NCI-H1694 (cell line): ENCODE data around the gene MORN4.
"Not testable (repeated sequence)": the region's sequence is repeated elsewhere in the genome, so short reads cannot be mapped to it uniquely, and the experiment has no call there.

Experiments used
- DNase-seq: peaks from one replicate; lab custom pipeline; 2025; lab: John Stamatoyannopoulos, UW

The MORN4 gene

DNA sequence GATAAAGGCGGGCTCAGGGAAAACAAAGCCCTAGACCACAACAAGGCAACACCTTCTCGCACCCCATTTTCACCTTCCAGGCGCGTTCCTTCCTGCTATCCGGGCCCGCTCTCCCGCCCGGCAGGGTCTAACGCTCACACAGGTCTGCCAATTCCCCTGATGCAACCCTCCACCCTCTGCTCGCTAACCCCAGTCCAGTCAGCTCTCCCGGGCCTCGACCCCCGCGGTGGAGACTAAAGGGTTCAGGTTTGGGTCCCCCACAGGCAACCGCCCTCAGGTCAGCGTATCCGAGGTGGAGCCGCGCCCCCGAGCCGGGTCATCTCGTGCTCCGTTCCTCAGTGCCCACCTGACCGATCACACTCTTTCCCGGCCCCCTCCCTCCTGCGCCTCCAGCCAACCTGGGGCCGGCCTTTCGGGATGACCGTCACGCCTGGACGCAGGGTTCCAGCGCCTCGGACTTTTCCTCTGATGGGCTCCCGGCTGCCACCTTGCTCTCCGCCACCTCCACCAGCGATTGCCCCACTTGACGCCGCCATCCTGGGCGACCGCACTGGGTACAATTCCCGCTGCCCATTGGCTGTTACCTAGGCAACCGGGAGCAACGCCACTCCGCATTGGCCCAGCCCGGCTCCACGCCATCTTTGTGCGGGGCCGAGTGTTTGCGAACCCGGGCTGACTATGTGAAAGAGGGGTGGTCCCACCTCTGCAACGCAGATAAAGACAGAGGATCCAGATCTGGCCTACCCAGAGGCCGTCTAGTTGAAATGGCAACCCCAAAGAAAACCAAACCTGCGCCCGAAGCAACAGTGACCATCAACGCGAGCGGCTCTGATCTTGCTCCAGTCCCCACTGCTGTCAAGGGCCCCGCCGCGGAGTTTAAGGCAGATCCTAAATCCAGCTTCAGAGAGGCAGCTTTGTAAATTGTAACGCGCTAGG lies at the start of gene MORN4:
MORN4 (minus strand) TSS at position 552 of the 936 bp plus-strand sequence. CDS start 13,847 bp downstream, outside the sequence.
- DNase-seq, result peak; percentile 38

DNA sequence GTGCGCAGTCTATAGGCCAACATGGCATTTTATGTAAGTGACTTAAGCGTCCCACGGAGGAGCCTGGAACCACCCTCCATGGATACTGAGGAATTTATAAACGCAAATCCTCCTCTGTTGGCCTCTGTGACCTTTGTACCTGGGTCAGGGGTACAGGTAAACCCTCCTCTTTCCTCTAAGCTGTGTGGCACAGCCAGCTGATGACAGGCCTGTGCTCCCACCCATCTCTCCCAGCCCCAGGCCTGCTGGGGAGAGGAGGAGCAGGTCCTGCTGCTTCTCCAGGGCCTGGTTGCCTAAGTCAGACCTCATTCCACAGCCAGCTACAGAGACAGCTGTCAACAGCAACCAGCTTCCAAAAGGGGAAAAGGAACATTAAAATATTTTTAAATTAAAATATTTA lies 48.7 kb upstream of the MORN4 start:
- DNase-seq, result no peak

DNA sequence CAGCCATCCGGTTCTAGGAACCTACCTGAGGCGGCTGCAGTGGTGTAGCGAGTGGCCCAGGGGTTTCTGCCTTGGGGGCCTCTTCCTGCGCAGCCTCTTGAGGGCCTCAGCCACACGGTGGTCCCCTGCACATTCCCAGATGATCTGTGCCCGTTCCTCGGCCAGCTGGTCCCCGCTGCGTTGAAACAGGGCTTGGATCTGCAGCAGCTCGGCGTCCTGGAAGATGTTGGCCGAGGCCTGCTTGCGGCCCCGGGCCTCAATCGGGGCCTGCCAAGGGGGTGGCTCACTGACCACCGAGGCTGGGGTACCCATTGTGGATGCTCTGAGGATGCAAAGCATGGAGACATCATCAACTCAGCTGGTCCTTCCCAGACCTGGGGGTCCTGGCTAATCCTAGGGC lies 46.3 kb upstream of the MORN4 start:
- DNase-seq, result no peak

DNA sequence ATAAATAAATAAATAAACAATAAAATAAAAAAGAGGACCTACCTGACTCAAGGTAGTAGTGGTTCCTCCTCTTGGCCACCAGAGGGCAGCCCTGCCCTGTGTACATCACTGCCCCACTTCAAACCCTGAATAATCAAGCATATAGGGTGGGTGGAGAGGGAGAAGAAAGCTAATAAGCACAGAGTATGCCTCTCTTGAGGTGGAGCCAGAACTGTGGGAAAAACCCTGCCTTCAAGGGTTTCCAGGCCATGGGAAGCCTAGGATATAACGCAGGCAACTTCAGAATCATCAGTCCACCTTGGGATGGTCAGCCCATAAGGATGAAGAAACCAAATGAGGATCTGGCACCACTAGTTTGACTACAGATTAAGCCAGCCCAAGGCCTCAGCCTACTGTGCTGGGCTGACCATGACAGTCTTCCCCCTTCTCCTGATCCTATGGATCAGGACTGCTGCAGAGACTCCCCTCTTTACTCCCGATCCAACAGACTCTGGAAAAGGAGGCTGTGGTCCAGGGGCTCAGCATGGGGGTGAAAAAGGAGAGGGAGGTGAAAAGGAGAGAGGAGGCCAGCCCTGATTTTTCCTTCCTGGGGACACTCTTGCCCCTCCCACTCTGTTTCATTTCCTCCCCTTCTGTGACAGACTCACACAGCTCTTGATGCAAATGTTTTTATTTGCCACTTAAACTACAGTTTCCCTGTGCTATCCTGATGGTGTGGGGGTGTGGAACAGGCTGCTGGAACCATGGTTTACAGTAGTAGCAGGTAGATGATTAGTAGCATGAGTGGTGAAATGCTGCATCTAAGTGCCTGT lies 43.7 kb upstream of the MORN4 start:
- peak; percentile 38 for DNase-seq

DNA sequence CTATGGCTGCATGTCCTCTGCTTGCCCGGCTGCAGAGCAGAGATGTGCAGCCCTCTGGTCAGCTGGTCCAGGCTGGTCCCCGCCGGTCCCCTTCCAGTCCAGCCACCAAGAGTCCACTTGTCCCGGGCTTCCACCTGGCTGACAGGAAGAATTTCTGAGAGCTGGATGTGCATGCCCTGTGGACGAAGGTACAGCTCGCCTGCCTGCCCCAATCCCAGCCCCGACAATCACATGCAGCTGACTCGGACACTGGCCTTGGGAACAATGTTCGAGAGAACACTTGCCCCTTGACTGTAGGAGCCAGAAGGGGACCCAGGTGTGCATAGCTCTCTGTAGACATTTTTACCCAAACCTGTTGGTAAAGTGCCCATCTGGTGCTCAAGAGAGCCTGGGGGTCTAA lies 41.9 kb upstream of the MORN4 start:
- no peak for DNase-seq

DNA sequence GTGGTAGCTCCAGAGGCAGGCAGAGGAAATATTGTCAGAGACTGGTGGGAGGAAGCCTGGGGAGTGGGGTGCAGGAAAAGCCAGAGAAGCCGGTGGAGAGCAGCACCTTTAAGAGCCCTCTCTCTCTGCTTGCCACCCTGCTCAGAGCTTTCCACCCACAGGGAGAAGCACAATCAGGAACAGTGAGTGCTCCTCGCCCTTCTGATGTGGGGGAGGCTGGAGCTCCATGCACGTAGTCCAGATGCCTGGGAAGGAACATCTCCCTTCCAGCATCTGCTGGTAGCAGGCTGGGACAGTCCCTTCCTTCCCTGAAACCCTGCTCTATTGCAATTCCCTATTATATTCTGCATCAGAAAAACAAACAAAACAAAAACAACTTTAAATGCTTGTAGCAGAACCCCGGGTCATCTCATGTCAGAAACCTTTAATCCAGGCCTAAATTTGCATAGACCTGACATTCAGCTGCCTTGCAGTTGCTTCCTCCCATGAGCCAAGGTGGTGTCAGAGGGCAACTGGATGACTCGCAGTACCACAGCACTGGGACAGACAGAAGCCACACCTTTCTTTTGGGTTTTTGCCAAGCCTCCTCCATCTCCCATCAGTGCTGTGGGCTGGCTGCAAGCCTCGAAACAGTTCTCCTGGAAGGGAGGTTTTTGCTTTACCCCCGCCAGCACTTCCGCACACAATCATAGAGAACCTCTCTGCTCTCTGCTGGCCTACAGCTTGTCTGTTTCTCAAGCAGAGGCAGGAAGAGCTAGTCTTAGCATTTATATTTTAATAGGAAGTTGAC lies 40.6 kb upstream of the MORN4 start:
- DNase-seq, result no peak

DNA sequence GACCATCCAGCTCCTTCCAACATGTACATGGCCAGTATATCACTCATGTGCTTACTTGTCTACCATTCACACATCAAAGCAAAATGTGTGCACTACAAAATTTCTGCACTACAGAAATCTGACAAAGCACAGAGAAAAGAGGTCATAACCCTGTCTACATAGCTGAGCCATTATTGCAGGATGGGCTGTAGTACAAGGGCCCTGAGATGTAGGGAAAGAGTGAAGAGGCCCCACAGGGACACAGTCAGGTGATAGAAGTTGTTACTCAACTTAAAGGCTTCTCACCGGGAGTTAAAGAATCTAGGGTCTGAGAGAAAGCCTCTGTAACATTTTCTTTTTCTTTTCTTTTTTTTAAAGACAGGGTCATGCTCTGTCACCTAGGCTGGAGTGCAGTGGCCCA lies 36.3 kb upstream of the MORN4 start:
- DNase-seq, result no peak

DNA sequence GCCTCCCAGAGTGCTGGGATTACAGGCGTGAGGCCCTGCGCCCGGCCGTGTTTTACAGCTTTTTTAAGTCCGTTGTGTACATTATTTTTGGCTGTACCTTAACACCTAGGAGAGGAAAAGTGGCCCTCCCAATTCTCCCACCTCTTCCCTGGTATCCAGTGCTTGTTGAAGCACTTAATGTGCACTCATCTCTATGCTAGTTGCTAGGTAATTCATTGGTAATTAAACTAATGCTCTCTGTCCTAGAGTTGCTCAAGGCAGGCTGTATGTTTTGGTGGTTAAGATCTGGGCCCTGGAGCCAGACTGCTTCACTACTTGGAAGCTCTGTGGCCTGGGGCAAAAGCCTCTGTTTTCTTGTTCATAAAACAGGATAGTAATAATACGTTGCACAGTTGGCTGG lies 34.2 kb upstream of the MORN4 start:
- DNase-seq, result no peak

DNA sequence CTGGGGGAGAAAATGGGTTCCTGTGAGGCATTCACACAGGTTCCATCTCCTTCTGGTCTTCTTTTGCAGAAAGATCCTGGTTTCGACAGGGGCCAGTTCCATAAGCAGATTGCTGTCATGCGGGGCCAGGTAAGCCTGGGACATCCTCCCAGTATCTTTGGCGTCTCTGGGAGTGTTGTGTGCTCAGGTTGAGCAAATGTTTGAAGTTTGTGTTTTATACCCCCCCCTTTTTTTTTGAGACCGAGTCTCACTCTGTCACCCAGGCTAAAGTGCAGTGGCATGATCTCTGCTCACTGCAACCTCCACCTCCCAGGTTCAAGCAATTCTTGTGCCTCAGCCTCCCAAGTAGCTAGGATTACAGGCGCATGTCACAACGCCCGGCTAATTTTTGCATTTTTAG lies 33.7 kb upstream of the MORN4 start:
- no peak for DNase-seq

DNA sequence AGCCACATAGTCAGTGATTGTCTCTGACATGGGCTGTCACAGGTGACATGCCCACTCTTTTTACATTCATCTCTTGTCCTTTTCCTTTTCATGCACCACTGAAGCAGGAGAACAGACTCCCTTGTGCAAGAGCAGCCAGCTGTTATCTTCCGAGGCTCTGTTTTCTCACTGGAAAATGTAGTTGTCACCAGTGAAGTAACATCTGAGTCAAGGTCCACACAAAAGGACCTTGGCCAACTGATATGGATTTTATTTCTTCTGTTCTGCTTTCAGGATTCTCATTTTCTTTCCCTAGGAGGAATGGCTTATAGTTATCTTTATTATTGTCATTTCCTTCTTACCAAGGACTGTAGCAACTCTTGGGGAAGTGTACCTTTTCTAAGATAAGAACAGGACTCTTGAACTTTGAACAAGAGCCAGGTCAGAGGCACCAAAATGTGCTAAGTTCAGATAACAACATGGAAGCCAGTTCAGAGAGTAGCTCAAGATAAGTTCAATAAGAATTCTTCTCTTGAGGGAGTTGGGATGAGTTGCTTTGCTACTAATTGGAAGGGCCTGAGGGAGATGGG lies 31.1 kb upstream of the MORN4 start:
- DNase-seq, result no peak

DNA sequence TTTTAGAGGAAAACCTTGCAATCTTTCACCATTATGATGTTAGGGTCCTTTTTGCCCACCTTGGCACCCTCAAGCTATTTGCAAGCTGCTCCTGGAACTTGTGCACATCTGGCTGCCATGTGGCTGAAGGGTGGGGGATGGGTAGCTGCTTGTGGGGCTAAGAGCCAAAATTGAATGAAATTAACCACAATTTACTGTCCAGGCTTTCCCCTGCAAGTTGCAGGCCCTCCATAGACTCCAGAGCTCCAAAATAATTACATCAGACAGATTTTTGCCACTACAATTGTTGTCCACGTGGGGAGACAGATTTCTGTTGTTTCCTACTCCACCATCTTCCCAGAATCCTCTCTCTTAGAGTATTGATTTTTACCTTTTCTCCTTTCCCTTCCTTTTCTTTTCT lies 26.3 kb upstream of the MORN4 start:
- DNase-seq, result no peak

DNA sequence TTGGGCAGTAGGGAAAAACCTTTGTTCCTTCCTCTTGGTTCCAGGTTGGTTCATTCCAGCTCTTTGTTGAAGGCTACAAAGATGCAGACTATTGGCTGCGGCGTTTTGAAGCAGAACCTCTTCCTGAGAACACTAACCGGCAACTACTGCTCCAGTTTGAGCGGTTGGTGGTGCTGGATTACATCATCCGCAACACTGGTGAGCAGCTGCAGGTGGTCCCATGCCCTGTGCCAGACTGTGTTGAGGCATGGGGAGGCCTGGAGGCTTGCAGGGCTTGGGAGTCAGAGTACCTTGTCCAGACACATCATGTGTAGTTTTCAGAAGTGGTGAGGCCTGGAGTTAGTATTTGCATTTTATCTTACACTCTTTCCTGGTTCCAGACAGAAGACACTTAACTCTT lies 23.5 kb upstream of the MORN4 start:
- no peak for DNase-seq

DNA sequence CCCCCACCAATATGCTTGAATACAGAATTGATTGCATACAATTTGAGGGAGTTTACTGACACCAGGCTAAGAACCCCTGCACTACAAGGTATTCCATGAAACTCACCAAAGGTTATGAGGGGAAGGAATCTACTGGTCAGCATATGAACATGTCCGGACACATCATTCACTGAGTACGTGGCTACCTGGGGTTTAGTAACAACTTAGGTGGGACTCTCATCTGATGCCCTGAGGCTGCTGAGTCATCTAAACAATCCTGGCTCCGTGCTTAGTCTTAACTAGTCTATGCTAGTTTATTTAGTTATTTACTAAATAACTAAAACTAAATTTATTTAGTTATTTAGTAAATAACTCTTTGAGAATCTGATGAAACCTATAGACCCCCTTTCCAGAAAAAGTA lies 18.5 kb upstream of the MORN4 start:
- DNase-seq, result no peak

DNA sequence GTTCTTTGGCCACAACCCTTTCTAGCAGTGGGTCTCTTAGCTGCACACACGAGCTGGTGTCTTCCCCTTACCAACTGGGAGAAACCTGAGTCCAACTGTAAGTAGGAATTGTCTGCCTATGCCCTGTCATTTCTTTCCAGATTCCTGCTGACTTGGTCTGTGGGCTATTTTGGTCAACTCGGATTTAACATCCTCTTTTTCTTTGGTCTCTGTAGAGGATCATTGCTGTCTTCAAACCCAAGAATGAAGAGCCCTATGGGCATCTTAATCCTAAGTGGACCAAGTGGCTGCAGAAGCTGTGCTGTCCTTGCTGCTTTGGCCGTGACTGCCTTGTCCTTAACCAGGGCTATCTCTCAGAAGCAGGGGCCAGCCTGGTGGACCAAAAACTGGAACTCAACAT lies 17.4 kb upstream of the MORN4 start:
- DNase-seq, result no peak

DNA sequence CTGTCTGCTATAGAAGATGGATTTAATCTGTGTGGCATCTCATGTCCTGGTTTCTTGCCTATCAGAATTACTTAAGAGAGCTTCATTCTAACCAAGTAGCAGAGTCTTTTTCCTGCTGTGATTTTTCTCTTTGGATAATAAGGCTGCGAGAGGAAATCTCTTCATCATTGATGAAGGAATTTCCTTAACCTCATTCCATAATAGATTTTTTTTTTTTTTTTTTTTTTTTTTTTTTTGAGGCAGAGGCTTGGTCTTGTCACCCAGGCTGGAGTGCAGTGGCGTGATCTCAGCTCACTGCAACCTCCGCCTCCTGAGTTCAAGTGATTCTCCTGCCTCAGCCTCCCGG lies 16.1 kb upstream of the MORN4 start:
- not testable (repeated sequence) for DNase-seq

DNA sequence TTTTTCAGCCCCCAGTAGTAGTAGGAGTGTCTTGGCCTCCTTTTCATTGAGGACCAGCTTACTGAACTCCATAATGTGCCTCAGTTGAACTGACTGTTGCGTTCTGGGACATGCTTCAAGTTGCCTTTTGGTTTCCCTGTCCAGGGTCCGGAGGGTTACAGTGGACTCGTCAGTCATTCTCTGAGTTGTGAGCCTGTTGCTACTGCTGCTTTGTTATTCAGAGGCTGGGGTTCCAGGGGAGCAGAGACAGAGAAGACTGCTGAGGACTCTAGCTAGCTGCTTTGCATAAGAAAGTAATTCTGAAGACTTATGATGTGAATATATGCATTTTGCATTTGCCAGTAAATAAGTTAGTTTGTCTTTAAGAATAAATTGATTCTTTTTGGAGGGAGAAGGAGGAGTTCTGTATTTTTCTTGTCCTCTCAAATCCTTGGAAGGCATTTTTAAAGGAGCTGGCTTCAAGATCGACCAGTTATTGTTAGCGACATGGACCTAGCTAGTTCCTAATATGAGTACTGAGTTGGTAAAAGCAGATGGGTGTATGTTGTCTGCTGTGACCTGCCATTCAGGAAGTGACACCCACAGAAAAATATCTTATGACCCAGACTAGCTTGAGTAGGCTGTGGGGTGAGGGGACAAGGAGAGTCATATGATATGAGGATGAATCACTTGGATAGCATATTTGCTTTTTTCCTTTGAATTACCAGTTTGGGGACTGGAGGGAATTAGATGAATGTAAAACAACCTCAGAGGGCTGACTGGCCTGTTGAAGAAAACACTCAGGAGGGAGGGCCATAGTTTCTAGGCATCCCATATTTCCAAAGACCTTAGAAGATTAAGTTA lies 15.5 kb upstream of the MORN4 start:
- DNase-seq, result no peak

DNA sequence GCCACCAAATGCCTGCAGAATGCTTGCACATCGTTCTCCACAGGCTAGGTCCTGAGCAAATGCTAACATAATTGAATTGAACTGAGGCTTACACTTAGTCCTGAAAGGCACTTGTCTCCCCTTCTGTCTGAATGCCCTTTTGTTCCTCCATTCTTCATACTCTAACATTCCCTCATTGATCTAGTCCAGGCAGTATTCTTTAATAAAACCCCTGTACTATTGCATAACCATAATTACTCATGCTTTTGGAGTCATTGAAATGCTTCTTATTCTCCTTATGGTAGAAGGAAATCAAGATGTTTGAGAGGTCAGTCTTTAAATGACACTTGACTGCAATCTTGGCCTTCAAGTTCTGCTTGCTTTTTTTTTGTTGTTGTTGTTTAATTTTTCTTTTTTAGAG lies 14.3 kb upstream of the MORN4 start:
- DNase-seq, result no peak

DNA sequence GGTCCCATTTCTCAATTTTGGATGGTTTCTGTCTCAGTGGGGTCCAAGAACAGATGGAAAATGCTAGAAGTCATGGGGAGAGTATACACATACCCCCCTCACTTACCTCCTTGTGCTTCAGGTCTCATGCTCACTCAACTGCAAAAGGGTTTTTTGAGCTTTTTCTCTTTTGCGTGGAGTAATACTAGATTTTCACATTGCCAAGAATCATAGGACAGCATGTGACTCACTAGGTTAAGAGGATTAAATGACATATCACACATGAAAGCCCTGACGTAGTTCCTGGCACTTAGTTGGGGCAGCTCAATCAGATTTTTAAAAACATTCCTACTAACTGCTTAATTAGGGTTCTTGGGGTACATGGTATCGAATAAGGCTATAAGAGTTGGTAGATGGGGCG lies 11.6 kb upstream of the MORN4 start:
- DNase-seq, result no peak

DNA sequence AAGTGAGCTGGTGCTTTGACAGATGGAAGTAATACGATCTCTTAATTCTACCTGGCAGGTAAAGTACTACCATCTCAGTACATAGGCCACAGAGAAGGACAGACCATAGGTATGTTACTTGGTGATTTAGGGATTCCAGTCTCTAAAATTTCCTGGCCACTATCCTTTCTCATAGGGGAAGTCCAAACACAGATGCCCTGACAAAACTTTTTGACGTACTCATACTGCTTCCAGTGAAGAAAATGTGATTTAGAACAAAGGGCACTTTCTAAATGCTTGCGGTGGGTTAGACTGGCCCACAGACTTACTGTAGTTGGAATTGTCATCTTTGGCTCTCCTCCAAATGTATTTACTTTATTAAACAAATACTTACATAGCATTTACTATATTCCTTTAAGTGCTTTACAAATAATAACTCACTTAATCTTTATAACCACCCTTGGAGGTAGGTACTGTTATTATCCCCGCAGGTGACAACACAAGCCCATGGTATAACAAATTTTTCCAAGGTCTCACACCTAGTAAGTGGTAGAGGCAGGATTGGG lies 10.2 kb upstream of the MORN4 start:
- no peak for DNase-seq

DNA sequence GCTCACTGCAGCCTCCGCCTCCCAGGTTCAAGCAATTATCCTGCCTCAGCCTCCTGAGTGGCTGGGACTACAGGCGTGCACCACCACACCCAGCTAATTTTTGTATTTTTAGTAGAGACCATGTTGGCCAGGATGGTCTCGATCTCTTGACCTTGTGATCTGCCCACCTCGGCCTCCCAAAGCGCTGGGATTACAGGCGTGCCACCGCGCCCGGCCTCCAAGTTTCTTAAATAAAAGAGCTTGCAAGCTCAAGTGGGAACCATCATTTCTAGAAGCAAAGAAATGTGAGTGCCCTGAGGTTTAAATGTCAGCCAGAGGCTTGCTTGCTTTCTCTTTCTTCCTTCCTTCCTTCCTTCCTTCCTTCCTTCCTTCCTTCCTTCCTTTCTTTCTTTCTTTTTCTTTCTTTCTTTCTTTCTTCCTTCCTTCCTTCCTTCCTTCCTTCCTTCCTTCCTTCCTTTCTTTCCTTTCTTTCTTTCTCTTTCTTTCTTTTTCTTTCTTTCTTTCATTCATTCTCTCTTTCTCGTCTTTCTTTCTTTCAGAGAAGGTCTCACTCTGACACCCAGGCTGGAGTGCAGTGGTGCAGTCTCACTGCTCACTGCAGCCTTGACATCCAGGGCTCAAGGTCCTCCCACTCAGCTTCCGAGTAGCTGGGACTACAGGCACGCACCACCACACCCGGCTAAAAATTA lies 9.3 kb upstream of the MORN4 start:
- not testable (repeated sequence) for DNase-seq
